ENCODE results near the gene STXBP3. TPM values are rescaled to one million over a fixed set of nuclear protein-coding genes. Genes with fewer than 3 reads are reported as not detected.

STXBP3 gene
- total and polyA plus RNA-seq, 10 donors = 29.5 to 157 (median 67.5) TPM

DNA sequence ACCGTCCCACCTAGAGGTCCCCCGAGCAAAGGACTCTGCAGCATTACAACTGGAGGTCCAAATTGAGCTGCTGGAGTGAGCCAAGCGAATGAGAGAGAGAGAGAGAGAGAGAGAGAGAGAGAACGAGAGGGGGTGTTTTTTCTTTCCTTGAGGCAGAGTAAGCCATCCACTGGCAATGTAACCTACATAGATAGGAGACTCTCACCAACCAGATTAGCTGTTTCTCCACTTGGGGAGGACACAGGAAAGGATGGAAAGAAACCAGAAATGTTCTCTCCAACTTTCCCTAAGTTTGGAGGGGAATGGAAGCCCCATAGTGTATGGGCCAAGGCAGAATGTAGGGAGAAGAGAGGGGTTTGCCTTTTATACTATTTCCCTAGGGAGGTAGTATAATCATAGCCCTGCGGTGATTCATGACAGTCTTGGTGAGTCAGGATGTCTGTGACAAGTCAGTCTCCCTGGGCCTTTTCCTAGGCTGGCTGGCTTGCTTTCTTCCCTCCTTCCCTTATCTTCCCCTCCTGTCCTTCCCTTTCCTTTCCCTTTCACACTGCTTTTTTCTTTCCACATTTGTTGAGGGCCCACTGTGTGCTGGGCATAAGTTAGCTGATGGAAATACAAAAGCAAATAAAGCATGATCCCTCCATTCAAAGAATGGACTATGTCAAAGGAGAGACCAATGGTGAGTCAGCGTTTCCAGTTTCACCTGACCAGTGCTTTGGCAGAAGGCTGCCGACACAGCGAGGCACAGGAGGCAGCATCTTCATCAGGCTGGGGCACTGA lies 26.6 kb upstream of the STXBP3 start:
- intact Hi-C loops (cut with DNase I; ENCODE audit: low total_unique reads) = no loop called here
- no peaks in the 10 kb centered on the region for H3K36me3 ChIP-seq
- 81 to 89% (median 82%) methylated on average over 8 of the region's 8 CpGs for WGBS, 5 donors
- no peak overlapping the region for H3K4me3 ChIP-seq
- TF ChIP-seq POLR2AphosphoS5 (IDR thresholded peaks at IDR 0.05) = no peak
- TF ChIP-seq, protein P1, sequence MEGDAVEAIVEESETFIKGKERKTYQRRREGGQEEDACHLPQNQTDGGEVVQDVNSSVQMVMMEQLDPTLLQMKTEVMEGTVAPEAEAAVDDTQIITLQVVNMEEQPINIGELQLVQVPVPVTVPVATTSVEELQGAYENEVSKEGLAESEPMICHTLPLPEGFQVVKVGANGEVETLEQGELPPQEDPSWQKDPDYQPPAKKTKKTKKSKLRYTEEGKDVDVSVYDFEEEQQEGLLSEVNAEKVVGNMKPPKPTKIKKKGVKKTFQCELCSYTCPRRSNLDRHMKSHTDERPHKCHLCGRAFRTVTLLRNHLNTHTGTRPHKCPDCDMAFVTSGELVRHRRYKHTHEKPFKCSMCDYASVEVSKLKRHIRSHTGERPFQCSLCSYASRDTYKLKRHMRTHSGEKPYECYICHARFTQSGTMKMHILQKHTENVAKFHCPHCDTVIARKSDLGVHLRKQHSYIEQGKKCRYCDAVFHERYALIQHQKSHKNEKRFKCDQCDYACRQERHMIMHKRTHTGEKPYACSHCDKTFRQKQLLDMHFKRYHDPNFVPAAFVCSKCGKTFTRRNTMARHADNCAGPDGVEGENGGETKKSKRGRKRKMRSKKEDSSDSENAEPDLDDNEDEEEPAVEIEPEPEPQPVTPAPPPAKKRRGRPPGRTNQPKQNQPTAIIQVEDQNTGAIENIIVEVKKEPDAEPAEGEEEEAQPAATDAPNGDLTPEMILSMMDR (IDR thresholded peaks at IDR 0.05 in 8 of 11, conservative IDR thresholded peaks at IDR 0.05 in 3 of 11) = no peak
- no peak for TF ChIP-seq POLR2A (IDR thresholded peaks at IDR 0.05)
- no peaks in the 10 kb centered on the region for H3K4me1 ChIP-seq
- H3K27me3 ChIP-seq (replicated peaks in 1 of 7) = no peaks in the 10 kb centered on the region
- no peak for DNase-seq
- H3K27ac ChIP-seq = no peak overlapping the region
- H3K9me3 ChIP-seq = no peaks in the 10 kb centered on the region

- DNase-seq = no peak
- no peaks in the 10 kb centered on the region for H3K9me3 ChIP-seq
- H3K4me3 ChIP-seq = no peak overlapping the region
- no peak for TF ChIP-seq POLR2A (IDR thresholded peaks at IDR 0.05)
- TF ChIP-seq, protein P1 (IDR thresholded peaks at IDR 0.05 in 8 of 11, conservative IDR thresholded peaks at IDR 0.05 in 3 of 11) = no peak
- TF ChIP-seq POLR2AphosphoS5 (IDR thresholded peaks at IDR 0.05) = no peak
- intact Hi-C loops (cut with DNase I; ENCODE audit: low total_unique reads) = no loop called here
- no peaks in the 10 kb centered on the region for H3K27me3 ChIP-seq (replicated peaks in 1 of 7)
- peak overlapping the region in 1 of 8 donors; percentile 5 for H3K27ac ChIP-seq
- H3K36me3 ChIP-seq = no peaks in the 10 kb centered on the region
- 61 to 84% (median 73%) methylated on average over 6 of the region's 6 CpGs for WGBS, 5 donors
- H3K4me1 ChIP-seq = no peaks in the 10 kb centered on the region
Measured at GRCh38 chr1:108722292-108722691, 24.2 kb upstream of the STXBP3 start.

- 84 to 95% (median 89%) methylated on average over 1 of the region's 1 CpG for WGBS, 5 donors
- Histone ChIP-seq H3K36me3 (no peaks in the 10 kb centered on the region), H3K9me3 (no peaks in the 10 kb centered on the region), H3K27me3 (replicated peaks in 1 of 7) (no peaks in the 10 kb centered on the region), H3K4me3 (no peak overlapping the region), H3K27ac (no peak overlapping the region), H3K4me1 (no peaks in the 10 kb centered on the region)
- no peak for DNase-seq
- intact Hi-C loops (cut with DNase I; ENCODE audit: low total_unique reads) = no loop called here
- TF ChIP-seq, protein P1 (IDR thresholded peaks at IDR 0.05 in 8 of 11, conservative IDR thresholded peaks at IDR 0.05 in 3 of 11) = no peak
- TF ChIP-seq POLR2AphosphoS5 (IDR thresholded peaks at IDR 0.05) (no peak), POLR2A (IDR thresholded peaks at IDR 0.05) (no peak)
Measured at GRCh38 chr1:108725906-108726305, 20.6 kb upstream of the STXBP3 start.

- 81 to 93% (median 91%) methylated on average over 8 of the region's 8 CpGs for WGBS, 5 donors
- no peaks in the 10 kb centered on the region for H3K27me3 ChIP-seq (replicated peaks in 1 of 7)
- no peaks in the 10 kb centered on the region for H3K36me3 ChIP-seq
- TF ChIP-seq, protein P1 (IDR thresholded peaks at IDR 0.05 in 8 of 11, conservative IDR thresholded peaks at IDR 0.05 in 3 of 11) = no peak
- no peak for TF ChIP-seq POLR2A (IDR thresholded peaks at IDR 0.05)
- TF ChIP-seq POLR2AphosphoS5 (IDR thresholded peaks at IDR 0.05) = no peak
- DNase-seq = no peak
- no peak overlapping the region for H3K27ac ChIP-seq
- H3K4me3 ChIP-seq = no peak overlapping the region
- H3K9me3 ChIP-seq = no peaks in the 10 kb centered on the region
- no peaks in the 10 kb centered on the region for H3K4me1 ChIP-seq
- intact Hi-C loops (cut with DNase I; ENCODE audit: low total_unique reads) = no loop called here
Measured at GRCh38 chr1:108728327-108728923, 18.0 kb upstream of the STXBP3 start.

Data from spleen (tissue), 11 donors.